OCI-LY1 (cell line): ENCODE measurements around the gene CCDC27.
A peak's percentile ranks its signal among the peaks of the same experiment; 100 is the strongest.

Source experiments
- H2AFZ ChIP-seq: fragments of 200-600 bp; sonication (generic), shearing (Covaris generic); 2 replicates; pipeline ENCODE4 v1.6.0; 2014; ENCODE audit warnings: antibody characterized with exemption, mild to moderate bottlenecking, low read length
- H3F3A ChIP-seq: fragments of 200-600 bp; sonication (generic), shearing (Covaris generic); 2 replicates; pipeline ENCODE4 v1.6.0; 2014; ENCODE audit warnings: mild to moderate bottlenecking, antibody characterized with exemption, low read length, moderate library complexity; ENCODE audit not compliant: insufficient read depth
- H3K27ac ChIP-seq: fragments of 200-600 bp; sonication (generic); 2 replicates; pipeline ENCODE4 v1.5.1; 2014; ENCODE audit warnings: low read length, mixed run types, mild to moderate bottlenecking, low read depth; ENCODE audit not compliant: poor library complexity, severe bottlenecking
- H3K27me3 ChIP-seq: fragments of 200-600 bp; sonication (generic); 2 replicates; pipeline ENCODE4 v1.6.0; 2014; ENCODE audit warnings: antibody characterized with exemption, mild to moderate bottlenecking, low read length, moderate library complexity; ENCODE audit not compliant: insufficient read depth
- H3K36me3 ChIP-seq: fragments of 200-600 bp; sonication (generic); 2 replicates; pipeline ENCODE4 v1.6.1; 2014; ENCODE audit warnings: mild to moderate bottlenecking, antibody characterized with exemption, low read length, moderate library complexity, mixed read lengths; ENCODE audit not compliant: insufficient read depth
- H3K4me1 ChIP-seq: fragments of 200-600 bp; sonication (generic); 2 replicates; pipeline ENCODE4 v1.5.1; 2014; ENCODE audit warnings: mild to moderate bottlenecking, low read length, moderate library complexity; ENCODE audit not compliant: insufficient read depth, severe bottlenecking
- H3K4me2 ChIP-seq: fragments of 200-600 bp; sonication (generic), shearing (Covaris generic); 2 replicates; pipeline ENCODE4 v1.6.1; 2014; ENCODE audit warnings: low read length
- H3K4me3 ChIP-seq: fragments of 200-600 bp; sonication (generic); 2 replicates; pipeline ENCODE4 v1.5.1; 2014; ENCODE audit warnings: low read length, low read depth, mild to moderate bottlenecking, mixed read lengths; ENCODE audit not compliant: poor library complexity, severe bottlenecking
- H3K79me2 ChIP-seq: fragments of 200-600 bp; shearing (Covaris generic); 2 replicates; pipeline ENCODE4 v1.6.1; 2016; ENCODE audit warnings: mixed run types, low read length, mixed read lengths; ENCODE audit not compliant: insufficient read depth
- H3K9ac ChIP-seq: fragments of 200-600 bp; sonication (generic), shearing (Covaris generic); 2 replicates; pipeline ENCODE4 v1.6.1; 2014; ENCODE audit warnings: mild to moderate bottlenecking, low read length, mixed read lengths
- H3K9me2 ChIP-seq: fragments of 200-600 bp; sonication (generic), shearing (Covaris generic); 2 replicates; pipeline ENCODE4 v1.6.1; 2014; ENCODE audit warnings: low read depth, mild to moderate bottlenecking, low read length, mixed read lengths
- H3K9me3 ChIP-seq: fragments of 200-600 bp; shearing (Covaris generic); 2 replicates; pipeline ENCODE4 v1.6.1; 2014; ENCODE audit warnings: low read length, mixed read lengths
- H4K20me1 ChIP-seq: fragments of 200-600 bp; sonication (generic), shearing (Covaris generic); 2 replicates; pipeline ENCODE4 v1.6.0; 2016; ENCODE audit warnings: mild to moderate bottlenecking, low read length; ENCODE audit not compliant: insufficient read depth
- EZH2 ChIP-seq: fragments of 200-600 bp; sonication (generic), shearing (Covaris generic); IDR thresholded peaks from 2 replicates; pipeline ENCODE4 v1.8.0; 2017; ENCODE audit warnings: borderline replicate concordance, mixed run types, mild to moderate bottlenecking, antibody characterized with exemption, low read length, moderate library complexity, mixed read lengths
- TF ChIP-seq, protein P1 (sequence below): fragments of 200-600 bp; sonication (generic), shearing (Covaris generic); IDR thresholded peaks from 2 replicates; pipeline ENCODE4 v1.5.1; 2017; ENCODE audit warnings: mild to moderate bottlenecking, antibody characterized with exemption, low read length, moderate library complexity, mixed read lengths

Gene CCDC27

DNA sequence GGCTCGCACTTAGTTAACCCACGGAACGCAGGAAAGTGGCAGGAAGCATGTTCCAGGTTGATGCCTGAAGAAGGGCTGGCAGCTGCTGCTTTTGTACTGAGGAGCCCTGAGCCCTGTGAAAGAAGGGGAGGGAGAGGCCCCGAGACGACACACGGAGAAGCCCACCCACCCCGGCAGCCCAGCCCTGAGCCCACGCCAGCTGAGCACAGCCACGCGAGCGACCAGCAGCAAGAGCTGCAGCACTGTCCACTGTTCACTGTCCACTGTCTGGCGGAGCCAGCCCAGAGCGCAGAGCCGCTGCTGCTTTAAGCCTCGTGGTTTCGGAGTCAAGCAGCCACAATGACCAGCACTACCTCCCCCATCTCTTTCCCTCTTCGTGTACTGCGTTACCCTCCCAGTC is 38.7 kb downstream of the CCDC27 start:
- no peak overlapping the region for H3K9ac ChIP-seq
- H3K79me2 ChIP-seq: peaks cover 33% of the 10 kb centered on the region
- no peak for TF ChIP-seq EZH2
- TF ChIP-seq, protein P1, sequence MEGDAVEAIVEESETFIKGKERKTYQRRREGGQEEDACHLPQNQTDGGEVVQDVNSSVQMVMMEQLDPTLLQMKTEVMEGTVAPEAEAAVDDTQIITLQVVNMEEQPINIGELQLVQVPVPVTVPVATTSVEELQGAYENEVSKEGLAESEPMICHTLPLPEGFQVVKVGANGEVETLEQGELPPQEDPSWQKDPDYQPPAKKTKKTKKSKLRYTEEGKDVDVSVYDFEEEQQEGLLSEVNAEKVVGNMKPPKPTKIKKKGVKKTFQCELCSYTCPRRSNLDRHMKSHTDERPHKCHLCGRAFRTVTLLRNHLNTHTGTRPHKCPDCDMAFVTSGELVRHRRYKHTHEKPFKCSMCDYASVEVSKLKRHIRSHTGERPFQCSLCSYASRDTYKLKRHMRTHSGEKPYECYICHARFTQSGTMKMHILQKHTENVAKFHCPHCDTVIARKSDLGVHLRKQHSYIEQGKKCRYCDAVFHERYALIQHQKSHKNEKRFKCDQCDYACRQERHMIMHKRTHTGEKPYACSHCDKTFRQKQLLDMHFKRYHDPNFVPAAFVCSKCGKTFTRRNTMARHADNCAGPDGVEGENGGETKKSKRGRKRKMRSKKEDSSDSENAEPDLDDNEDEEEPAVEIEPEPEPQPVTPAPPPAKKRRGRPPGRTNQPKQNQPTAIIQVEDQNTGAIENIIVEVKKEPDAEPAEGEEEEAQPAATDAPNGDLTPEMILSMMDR: no peak
- no peaks in the 10 kb centered on the region for H3K9me2 ChIP-seq
- no peaks in the 10 kb centered on the region for H3K9me3 ChIP-seq
- no peak overlapping the region for H2AFZ ChIP-seq
- peaks cover 35% of the 10 kb centered on the region for H3K36me3 ChIP-seq
- no peak overlapping the region for H3K4me2 ChIP-seq
- H3F3A ChIP-seq: no peaks in the 10 kb centered on the region
- no peaks in the 10 kb centered on the region for H4K20me1 ChIP-seq
- no peak overlapping the region for H3K4me3 ChIP-seq
- peaks cover 24% of the 10 kb centered on the region for H3K4me1 ChIP-seq
- no peak overlapping the region for H3K27ac ChIP-seq
- no peaks in the 10 kb centered on the region for H3K27me3 ChIP-seq

DNA sequence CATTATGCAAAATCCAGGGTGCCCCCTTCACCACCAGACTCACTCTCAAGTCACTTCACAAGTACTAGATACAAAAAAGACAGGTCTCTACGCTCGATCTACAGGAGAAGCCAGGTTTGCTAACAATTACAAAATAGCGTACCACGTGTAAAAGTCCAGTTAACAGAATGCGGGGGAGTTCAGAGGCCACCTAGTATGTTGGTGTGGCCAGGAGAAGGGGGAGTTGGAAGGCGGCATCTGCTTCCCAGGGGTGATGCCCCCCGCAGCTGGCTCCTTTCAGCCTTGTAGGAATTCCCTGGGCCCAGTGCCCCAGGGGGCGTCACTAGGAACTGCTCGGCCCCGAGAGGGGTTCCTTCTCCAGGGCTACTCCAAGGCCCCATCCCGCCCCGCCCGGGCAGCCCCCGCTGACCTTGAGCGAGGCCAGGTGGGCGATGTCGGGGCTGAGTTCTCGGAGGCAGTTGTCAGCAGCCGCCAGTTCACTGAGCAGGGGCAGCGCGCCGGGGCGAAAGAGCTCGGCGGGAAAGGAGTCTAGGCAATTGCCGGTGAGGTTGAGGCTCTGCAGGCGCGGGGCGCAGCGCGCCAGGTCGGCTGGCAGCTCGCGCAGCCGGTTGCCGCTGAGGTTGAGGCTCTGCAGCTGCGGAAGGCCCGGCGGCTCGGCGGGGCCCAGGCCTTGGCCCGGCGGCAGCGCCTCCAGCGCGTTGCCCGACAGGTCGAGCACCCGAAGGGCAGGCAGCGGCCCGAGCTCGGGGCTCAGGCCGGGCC is 43.4 kb downstream of the CCDC27 start:
- Histone ChIP-seq H3K79me2 (peaks cover 33% of the 10 kb centered on the region), H3F3A (no peaks in the 10 kb centered on the region), H3K4me3 (peak overlapping the region; percentile 83), H3K27me3 (no peaks in the 10 kb centered on the region; the same call in 1 of the 2 replicates), H4K20me1 (no peaks in the 10 kb centered on the region), H3K4me1 (peaks cover 33% of the 10 kb centered on the region), H3K36me3 (peaks cover 14% of the 10 kb centered on the region), H2AFZ (no peak overlapping the region), H3K9me2 (no peaks in the 10 kb centered on the region), H3K9me3 (no peaks in the 10 kb centered on the region), H3K27ac (no peak overlapping the region), H3K9ac (peak overlapping the region; percentile 92), H3K4me2 (peak overlapping the region; percentile 98)
- TF ChIP-seq EZH2: no peak
- TF ChIP-seq, protein P1: no peak

- Histone ChIP-seq H2AFZ (peak within 1 kb of the TSS; percentile 62; the same call in 1 of the 2 replicates), H3K79me2 (peaks cover 33% of the 10 kb centered on the region), H3K9me3 (no peaks in the 10 kb centered on the region), H3K27me3 (peaks cover 5% of the 10 kb centered on the region; the same call in 1 of the 2 replicates), H3F3A (no peaks in the 10 kb centered on the region), H3K27ac (no peak within 1 kb of the TSS), H3K9ac (peak within 1 kb of the TSS; percentile 92), H3K4me2 (peak within 1 kb of the TSS; percentile 98), H4K20me1 (no peaks in the 10 kb centered on the region), H3K4me1 (peaks cover 33% of the 10 kb centered on the region), H3K4me3 (peak within 1 kb of the TSS; percentile 83), H3K9me2 (no peaks in the 10 kb centered on the region), H3K36me3 (peaks cover 14% of the 10 kb centered on the region)
- TF ChIP-seq EZH2: no peak
- TF ChIP-seq, protein P1: no peak
These were observed 44.2 kb downstream of the CCDC27 start, which contains the start of gene LRRC47 for GRCh38 chr1:3796215-3797061. LRRC47 (minus strand) TSS chr1:3796498; CDS start chr1:3796476, 22 bp downstream.
